GOT3 (cell line): ENCODE data around the gene TAF6L.
"Not testable (repeated sequence)": the region's sequence is repeated elsewhere in the genome, so short reads cannot be mapped to it uniquely, and the experiment has no call there.

ENCODE experiments used
- DNase-seq: peaks from one replicate; lab custom pipeline; 2025; ENCODE audit warnings: mixed read lengths; lab: John Stamatoyannopoulos, UW

The TAF6L gene

GRCh38 chr11:62771144-62772021 is at the start of gene TAF6L:
Gene TAF6L, plus strand, starts transcription at chr11:62771396. Its CDS starts 4,388 bp downstream, at chr11:62775784.
- DNase-seq: peak; percentile 90

- no peak for DNase-seq
Observed at GRCh38 chr11:62721994-62722393, 49.2 kb upstream of the TAF6L start.

GRCh38 chr11:62724171-62724570 is 47.0 kb upstream of the TAF6L start:
- DNase-seq: no peak

- no peak for DNase-seq
Observed at GRCh38 chr11:62725646-62726045, 45.5 kb upstream of the TAF6L start.

GRCh38 chr11:62726156-62726914 is 44.9 kb upstream of the TAF6L start:
- no peak for DNase-seq

- DNase-seq: no peak
Observed at GRCh38 chr11:62726915-62727164, 44.4 kb upstream of the TAF6L start.

GRCh38 chr11:62727165-62727871 is 43.9 kb upstream of the TAF6L start, which contains the start of gene HNRNPUL2:
Gene HNRNPUL2, minus strand, starts transcription at chr11:62727457. Its CDS starts 301 bp downstream, at chr11:62727156.
- DNase-seq: peak; percentile 96

GRCh38 chr11:62727872-62728170 is 43.4 kb upstream of the TAF6L start:
- DNase-seq: peak; percentile 80

GRCh38 chr11:62728171-62728988 is 42.8 kb upstream of the TAF6L start, which contains the start of gene TTC9C:
Gene TTC9C, plus strand, starts transcription at chr11:62728486. Its CDS starts 363 bp downstream, at chr11:62728849.
- DNase-seq: peak; percentile 48

GRCh38 chr11:62730076-62730475 is 41.1 kb upstream of the TAF6L start:
- DNase-seq: not testable (repeated sequence)

GRCh38 chr11:62732830-62733229 is 38.4 kb upstream of the TAF6L start:
- no peak for DNase-seq

- DNase-seq: no peak
Observed at GRCh38 chr11:62737196-62737595, 34.0 kb upstream of the TAF6L start.

GRCh38 chr11:62747475-62748160 is 23.6 kb upstream of the TAF6L start:
- DNase-seq: no peak

- DNase-seq: not testable (repeated sequence)
Observed at GRCh38 chr11:62749931-62750330, 21.3 kb upstream of the TAF6L start.

GRCh38 chr11:62752177-62752785 is 18.9 kb upstream of the TAF6L start:
- no peak for DNase-seq

GRCh38 chr11:62752994-62753735 is 18.0 kb upstream of the TAF6L start:
- no peak for DNase-seq

- DNase-seq: peak; percentile 94
Observed at GRCh38 chr11:62753736-62754603, 17.2 kb upstream of the TAF6L start, which contains the start of gene ZBTB3. Gene ZBTB3, minus strand, starts transcription at chr11:62754160. Its CDS starts 496 bp downstream, at chr11:62753664.

- DNase-seq: no peak
Observed at GRCh38 chr11:62755086-62755615, 16.0 kb upstream of the TAF6L start.
